GDM1 (cell line): ENCODE measurements around the gene PPP3CB.
"Not testable (repeated sequence)": the region's sequence is repeated elsewhere in the genome, so short reads cannot be mapped to it uniquely, and the experiment has no call there.

Experiments used
- DNase-seq: peaks from one replicate; lab custom pipeline; 2025; lab: John Stamatoyannopoulos, UW

PPP3CB gene

GRCh38 chr10:73414230-73414945 is 81.4 kb downstream of the PPP3CB start:
- no peak for DNase-seq

GRCh38 chr10:73413528-73414229 is 82.1 kb downstream of the PPP3CB start, which contains the start of gene ANXA7:
ANXA7 (minus strand) TSS chr10:73414058; CDS start chr10:73400856, 13,202 bp downstream.
- DNase-seq, result peak; percentile 77

GRCh38 chr10:73413108-73413527 is 82.7 kb downstream of the PPP3CB start:
- no peak for DNase-seq

GRCh38 chr10:73410897-73411296 is 84.9 kb downstream of the PPP3CB start:
- no peak for DNase-seq

GRCh38 chr10:73408978-73409521 is 86.8 kb downstream of the PPP3CB start:
- DNase-seq, result no peak

- no peak for DNase-seq
Observed at GRCh38 chr10:73408061-73408460, 87.8 kb downstream of the PPP3CB start.

- DNase-seq, result no peak
Observed at GRCh38 chr10:73407495-73407894, 88.3 kb downstream of the PPP3CB start.

- DNase-seq, result no peak
Observed at GRCh38 chr10:73406846-73407245, 89.0 kb downstream of the PPP3CB start.

GRCh38 chr10:73405556-73405955 is 90.3 kb downstream of the PPP3CB start:
- no peak for DNase-seq

- DNase-seq, result no peak
Observed at GRCh38 chr10:73404690-73405089, 91.1 kb downstream of the PPP3CB start.

- no peak for DNase-seq
Observed at GRCh38 chr10:73401636-73402035, 94.2 kb downstream of the PPP3CB start.

GRCh38 chr10:73399063-73399462 is 96.8 kb downstream of the PPP3CB start:
- no peak for DNase-seq

GRCh38 chr10:73398024-73398423 is 97.8 kb downstream of the PPP3CB start:
- DNase-seq, result no peak

GRCh38 chr10:73394325-73394724 is 101.5 kb downstream of the PPP3CB start:
- not testable (repeated sequence) for DNase-seq

GRCh38 chr10:73388228-73388627 is 107.6 kb downstream of the PPP3CB start:
- DNase-seq, result no peak

- DNase-seq, result no peak
Observed at GRCh38 chr10:73386583-73386982, 109.2 kb downstream of the PPP3CB start.
